ENCODE results near the gene SKOR1. TPM values are rescaled to one million over a fixed set of nuclear protein-coding genes. Genes with fewer than 3 reads are reported as not detected.

The SKOR1 gene
- total and polyA plus RNA-seq, 2 donors (not counting 1 experiment from before 2014, with no cell fraction given): 0.01 to 0.17 TPM

GRCh38 chr15:67836477-67836876, 11.2 kb downstream of the SKOR1 start:
- TF ChIP-seq CTCF (conservative IDR thresholded peaks at IDR 0.05 in 1 of 2, IDR thresholded peaks at IDR 0.05 in 1 of 2; ENCODE audit: low read depth in 1 of 2, low read length in 2 of 2) (peak; percentile 74 to 77), EZH2 (IDR thresholded peaks at IDR 0.05; ENCODE audit: low read length, missing control alignments) (no peak)
- H3K4me2 ChIP-seq (ENCODE audit: extremely low read depth, insufficient read depth, low read length): peak overlapping the region; percentile 21
- H3K9ac ChIP-seq (ENCODE audit: insufficient read depth, low read length): no peak overlapping the region
- H2AFZ ChIP-seq (ENCODE audit: low read length): no peak overlapping the region
- H3K27me3 ChIP-seq (ENCODE audit: control insufficient read depth, insufficient read depth, low read length): peaks cover 52% of the 10 kb centered on the region
- peak overlapping the region in 2 of 4 experiments; percentile 50 to 53 for H3K4me3 ChIP-seq (replicated peaks in 1 of 4; ENCODE audit: control extremely low read depth in 1 of 4, insufficient read depth in 1 of 4, low read depth in 3 of 4, low read length in 4 of 4)
- H3K36me3 ChIP-seq (ENCODE audit: control insufficient read depth, insufficient read depth, low read length): no peaks in the 10 kb centered on the region
- H3K4me1 ChIP-seq (ENCODE audit: control insufficient read depth, extremely low read depth, insufficient read depth, low read length): peaks cover 10% of the 10 kb centered on the region
- H3K79me2 ChIP-seq (ENCODE audit: control insufficient read depth, insufficient read depth, low read length): no peaks in the 10 kb centered on the region
- peak in 1 of 2 donors; percentile 60 for DNase-seq (ENCODE audit: low read depth in 2 of 2)
- H3K27ac ChIP-seq (ENCODE audit: insufficient read depth, low read length): no peak overlapping the region
- no peaks in the 10 kb centered on the region for H3K9me3 ChIP-seq (ENCODE audit: control insufficient read depth, insufficient read depth, low read depth, low read length)
- H4K20me1 ChIP-seq (ENCODE audit: control insufficient read depth, extremely low read depth, insufficient read depth, low read length): no peaks in the 10 kb centered on the region

GRCh38 chr15:67836955-67837354, 11.6 kb downstream of the SKOR1 start:
- Histone ChIP-seq H3K9me3 (ENCODE audit: control insufficient read depth, insufficient read depth, low read depth, low read length) (no peaks in the 10 kb centered on the region), H3K79me2 (ENCODE audit: control insufficient read depth, insufficient read depth, low read length) (no peaks in the 10 kb centered on the region), H3K27me3 (ENCODE audit: control insufficient read depth, insufficient read depth, low read length) (peaks cover 50% of the 10 kb centered on the region), H3K4me2 (ENCODE audit: extremely low read depth, insufficient read depth, low read length) (no peak overlapping the region), H3K4me1 (ENCODE audit: control insufficient read depth, extremely low read depth, insufficient read depth, low read length) (peaks cover 10% of the 10 kb centered on the region), H4K20me1 (ENCODE audit: control insufficient read depth, extremely low read depth, insufficient read depth, low read length) (no peaks in the 10 kb centered on the region), H3K9ac (ENCODE audit: insufficient read depth, low read length) (no peak overlapping the region), H3K27ac (ENCODE audit: insufficient read depth, low read length) (no peak overlapping the region), H3K36me3 (ENCODE audit: control insufficient read depth, insufficient read depth, low read length) (no peaks in the 10 kb centered on the region), H2AFZ (ENCODE audit: low read length) (no peak overlapping the region), H3K4me3 (replicated peaks in 1 of 4; ENCODE audit: control extremely low read depth in 1 of 4, insufficient read depth in 1 of 4, low read depth in 3 of 4, low read length in 4 of 4) (no peak overlapping the region)
- TF ChIP-seq CTCF (conservative IDR thresholded peaks at IDR 0.05 in 1 of 2, IDR thresholded peaks at IDR 0.05 in 1 of 2; ENCODE audit: low read depth in 1 of 2, low read length in 2 of 2): peak in 1 of 2 donors; percentile 1
- TF ChIP-seq EZH2 (IDR thresholded peaks at IDR 0.05; ENCODE audit: low read length, missing control alignments): no peak
- DNase-seq (ENCODE audit: low read depth in 2 of 2): no peak

GRCh38 chr15:67838789-67839332, 13.6 kb downstream of the SKOR1 start:
- H2AFZ ChIP-seq (ENCODE audit: low read length): peak overlapping the region; percentile 61
- peaks cover 31% of the 10 kb centered on the region for H3K27me3 ChIP-seq (ENCODE audit: control insufficient read depth, insufficient read depth, low read length)
- no peaks in the 10 kb centered on the region for H3K9me3 ChIP-seq (ENCODE audit: control insufficient read depth, insufficient read depth, low read depth, low read length)
- H3K4me2 ChIP-seq (ENCODE audit: extremely low read depth, insufficient read depth, low read length): peak overlapping the region; percentile 80
- peak; percentile 38 to 42 for DNase-seq (ENCODE audit: low read depth in 2 of 2)
- peak in 1 of 2 donors; percentile 3 for TF ChIP-seq CTCF (conservative IDR thresholded peaks at IDR 0.05 in 1 of 2, IDR thresholded peaks at IDR 0.05 in 1 of 2; ENCODE audit: low read depth in 1 of 2, low read length in 2 of 2)
- no peak for TF ChIP-seq EZH2 (IDR thresholded peaks at IDR 0.05; ENCODE audit: low read length, missing control alignments)
- peak overlapping the region in 2 of 4 experiments; percentile 27 to 89 for H3K4me3 ChIP-seq (replicated peaks in 1 of 4; ENCODE audit: control extremely low read depth in 1 of 4, insufficient read depth in 1 of 4, low read depth in 3 of 4, low read length in 4 of 4)
- H3K9ac ChIP-seq (ENCODE audit: insufficient read depth, low read length): no peak overlapping the region
- no peaks in the 10 kb centered on the region for H3K79me2 ChIP-seq (ENCODE audit: control insufficient read depth, insufficient read depth, low read length)
- H3K27ac ChIP-seq (ENCODE audit: insufficient read depth, low read length): no peak overlapping the region
- H3K4me1 ChIP-seq (ENCODE audit: control insufficient read depth, extremely low read depth, insufficient read depth, low read length): peaks cover 7% of the 10 kb centered on the region
- H4K20me1 ChIP-seq (ENCODE audit: control insufficient read depth, extremely low read depth, insufficient read depth, low read length): no peaks in the 10 kb centered on the region
- no peaks in the 10 kb centered on the region for H3K36me3 ChIP-seq (ENCODE audit: control insufficient read depth, insufficient read depth, low read length)

Data from fibroblast of lung (primary cell).